C4-2B (cell line): ENCODE results near the gene DCUN1D3.

Experiments
- CTCF ChIP-seq: fragments of 450-650 bp; conservative IDR thresholded peaks from 2 replicates; pipeline ENCODE4 v1.5.1; 2017; ENCODE audit warnings: mild to moderate bottlenecking
- ZFX ChIP-seq: fragments of 450-650 bp; IDR thresholded peaks from 2 replicates; pipeline ENCODE4 v1.6.1; 2017

- TF ChIP-seq CTCF (no peak), ZFX (no peak)
These were observed 52.6 kb downstream of the DCUN1D3 start for GRCh38 chr16:20847550-20847949.
